ENCODE data around the gene ZC3HAV1. TPM values are rescaled to one million over a fixed set of nuclear protein-coding genes. Genes with fewer than 3 reads are reported as not detected.

Gene ZC3HAV1
- total and polyA plus RNA-seq, 9 of the 15 experiments (the other 6 are each of a cell fraction or from before 2014, with no cell fraction given) = 11.9 to 40.5 (median 23.9) TPM

- TF ChIP-seq SMAD2 (IDR thresholded peaks at IDR 0.05; ENCODE audit: low read depth, low read length) (no peak), ZNF217 (CRISPR knock-in tag; IDR thresholded peaks at IDR 0.05) (no peak), ETV1 (tag; conservative IDR thresholded peaks at IDR 0.05; ENCODE audit: low read depth) (peak; percentile 72; the same call in 1 of the 2 replicates), PREB (CRISPR knock-in tag; IDR thresholded peaks at IDR 0.05) (no peak), ATF3 (IDR thresholded peaks at IDR 0.05) (no peak), ATF3 (CRISPR knock-in tag; conservative IDR thresholded peaks at IDR 0.05) (peak; percentile 88), ZBTB49 (CRISPR knock-in tag; IDR thresholded peaks at IDR 0.05; ENCODE audit: borderline replicate concordance) (peak; percentile 90), TRIM28 (IDR thresholded peaks at IDR 0.05) (peak; percentile 84), POLR3A (IDR thresholded peaks at IDR 0.05; ENCODE audit: borderline replicate concordance, extremely low read depth, insufficient read depth, insufficient read length) (no peak), ZNF121 (CRISPR knock-in tag; conservative IDR thresholded peaks at IDR 0.05) (no peak; the same call in 1 of the 2 replicates), EGR1 (conservative IDR thresholded peaks at IDR 0.05) (0 out of 2 replicates have a peak, but pooled peaks have one; percentile 3), CHD1 (IDR thresholded peaks at IDR 0.05; ENCODE audit: low read length) (no peak), CTCFL (IDR thresholded peaks at IDR 0.05; ENCODE audit: borderline replicate concordance, insufficient read depth, low read depth, low read length, poor library complexity, severe bottlenecking) (no peak), LCOR (CRISPR knock-in tag; IDR thresholded peaks at IDR 0.05) (peak; percentile 88), NR1H2 (CRISPR knock-in tag; IDR thresholded peaks at IDR 0.05) (no peak), CTBP1 (IDR thresholded peaks at IDR 0.05; ENCODE audit: borderline replicate concordance) (peak; percentile 96), TEAD2 (tag; IDR thresholded peaks at IDR 0.05) (no peak), RBM22 (IDR thresholded peaks at IDR 0.05; ENCODE audit: low read depth, low read length, poor library complexity, severe bottlenecking) (peak; percentile 92), ARID3A (IDR thresholded peaks at IDR 0.05; ENCODE audit: borderline replicate concordance, low read depth, low read length) (peak; percentile 37; the same call in 1 of the 2 replicates)
Observed at GRCh38 chr7:139133335-139134139, 24.0 kb upstream of the ZC3HAV1 start (continued).

Measured in K562 (cell line).